Brain pericyte (primary cell): Measurements from ENCODE around the gene TRABD2B.

Experiments used
- DNase-seq: peaks from one replicate; pipeline ENCODE4 v3.0.0-alpha.2; 2012; ENCODE audit warnings: low read depth, low spot score

Gene TRABD2B

DNA sequence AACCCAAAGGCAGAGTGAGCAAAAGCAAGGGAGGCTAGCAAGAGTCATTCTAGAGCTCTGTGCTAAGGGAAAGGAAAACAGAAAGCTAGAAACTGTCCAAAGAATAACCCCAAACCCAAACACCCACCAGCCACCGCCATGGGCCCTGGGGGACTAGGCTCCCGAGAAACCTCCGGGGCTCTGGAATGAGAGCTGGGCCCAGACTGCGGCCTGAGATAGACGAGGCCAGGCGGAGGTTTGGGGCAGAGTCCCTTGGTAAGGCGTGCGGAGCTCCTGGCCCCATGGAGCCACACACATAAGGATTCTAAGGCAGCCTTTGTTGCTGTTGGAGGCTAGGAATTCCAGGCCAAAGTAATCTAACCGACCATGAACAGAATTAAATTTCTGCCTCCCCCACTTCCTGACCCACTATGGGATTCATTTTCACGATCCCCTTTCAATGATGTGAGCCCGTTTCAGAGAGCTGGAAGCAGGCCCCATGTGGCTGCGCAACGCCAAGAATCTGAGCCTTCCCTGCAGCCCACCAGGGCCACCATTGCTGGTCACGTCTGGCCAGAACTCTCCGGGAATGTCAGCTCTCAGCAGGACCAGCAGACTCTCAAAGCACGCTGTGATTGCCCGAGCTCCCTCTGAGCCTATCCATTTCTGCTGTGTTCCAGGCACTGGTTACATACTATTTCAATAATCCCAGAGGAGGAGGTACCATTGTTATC lies 145.0 kb downstream of the TRABD2B start:
- no peak for DNase-seq

GRCh38 chr1:47850451-47850850 lies 146.7 kb downstream of the TRABD2B start:
- no peak for DNase-seq

DNA sequence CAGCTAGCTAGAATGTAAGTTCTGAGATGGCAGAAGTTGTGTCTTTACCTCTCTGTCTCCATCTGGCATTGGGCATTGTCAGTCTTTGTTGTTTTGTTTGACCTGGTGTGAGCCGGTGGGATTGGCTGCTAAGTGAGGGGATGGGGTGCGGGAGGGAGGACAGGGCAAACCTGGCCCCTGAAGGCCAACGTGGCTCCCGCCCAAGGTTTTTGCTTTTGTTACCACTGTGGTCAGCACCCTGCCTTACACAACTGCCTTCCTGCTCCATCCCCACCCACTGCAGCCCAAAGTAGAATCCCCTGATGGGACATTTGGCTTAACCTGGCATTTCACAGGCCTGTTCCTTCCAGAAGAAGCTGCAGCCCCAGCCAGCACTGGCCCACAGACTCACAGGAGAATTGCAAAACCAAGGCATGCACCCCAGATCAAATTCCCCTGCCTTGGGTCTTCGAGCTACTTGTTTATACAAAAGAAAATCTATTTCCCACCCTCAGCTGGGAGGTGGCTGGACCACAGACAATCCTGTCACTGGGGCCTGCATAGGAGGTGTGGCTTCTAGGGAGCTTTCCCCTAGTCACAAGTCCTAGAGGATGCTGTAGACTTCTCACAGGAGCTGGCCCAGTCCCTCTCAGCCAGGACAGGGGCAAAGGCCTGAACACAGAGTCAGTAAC lies 147.5 kb downstream of the TRABD2B start:
- DNase-seq = no peak

- DNase-seq = no peak
These were observed 148.1 kb downstream of the TRABD2B start for GRCh38 chr1:47849005-47849521.

- DNase-seq = no peak
These were observed 149.4 kb downstream of the TRABD2B start for GRCh38 chr1:47847763-47848162.

GRCh38 chr1:47844558-47844955 lies 152.6 kb downstream of the TRABD2B start:
- DNase-seq = no peak

DNA sequence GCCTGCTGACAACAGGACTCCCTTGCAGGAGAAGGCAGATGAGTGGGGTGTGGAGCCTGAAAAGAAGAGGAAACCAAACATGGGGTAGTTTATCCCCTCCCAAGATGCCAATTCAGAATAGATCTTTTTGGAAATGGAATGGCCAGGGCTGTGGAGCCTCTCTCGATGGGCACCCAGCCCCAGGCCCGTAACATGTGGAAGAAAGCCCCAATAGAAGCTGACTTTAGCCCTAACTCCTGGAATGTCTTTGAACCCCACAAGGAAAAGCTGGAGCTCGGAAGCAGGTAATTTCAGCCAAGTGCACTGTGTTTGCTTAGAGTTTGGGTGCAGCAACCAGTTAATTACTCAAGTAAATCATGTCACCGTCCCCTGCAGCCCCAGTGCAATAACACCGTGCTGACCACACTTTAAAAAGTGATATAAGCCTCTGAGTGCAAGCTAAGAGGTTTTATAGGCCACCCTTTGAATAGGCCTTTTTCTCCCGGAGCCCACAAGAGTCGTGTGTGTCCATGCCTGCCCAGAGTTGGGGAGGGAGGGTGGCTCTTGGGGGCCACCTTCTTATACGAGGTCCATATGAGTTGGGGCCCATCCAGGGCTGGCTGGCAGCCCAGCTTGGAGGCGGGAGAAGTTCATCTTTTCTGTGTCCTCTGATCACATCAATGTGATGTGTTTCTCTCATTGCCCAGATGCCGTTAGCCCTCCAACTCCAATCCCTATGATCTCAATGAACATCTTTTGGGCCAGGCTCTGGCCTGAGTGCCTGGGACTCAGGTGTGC lies 153.2 kb downstream of the TRABD2B start:
- no peak for DNase-seq

GRCh38 chr1:47843059-47843458 lies 154.1 kb downstream of the TRABD2B start:
- no peak for DNase-seq

GRCh38 chr1:47842228-47842919 lies 154.8 kb downstream of the TRABD2B start:
- no peak for DNase-seq

GRCh38 chr1:47841356-47841755 lies 155.8 kb downstream of the TRABD2B start:
- DNase-seq = no peak

DNA sequence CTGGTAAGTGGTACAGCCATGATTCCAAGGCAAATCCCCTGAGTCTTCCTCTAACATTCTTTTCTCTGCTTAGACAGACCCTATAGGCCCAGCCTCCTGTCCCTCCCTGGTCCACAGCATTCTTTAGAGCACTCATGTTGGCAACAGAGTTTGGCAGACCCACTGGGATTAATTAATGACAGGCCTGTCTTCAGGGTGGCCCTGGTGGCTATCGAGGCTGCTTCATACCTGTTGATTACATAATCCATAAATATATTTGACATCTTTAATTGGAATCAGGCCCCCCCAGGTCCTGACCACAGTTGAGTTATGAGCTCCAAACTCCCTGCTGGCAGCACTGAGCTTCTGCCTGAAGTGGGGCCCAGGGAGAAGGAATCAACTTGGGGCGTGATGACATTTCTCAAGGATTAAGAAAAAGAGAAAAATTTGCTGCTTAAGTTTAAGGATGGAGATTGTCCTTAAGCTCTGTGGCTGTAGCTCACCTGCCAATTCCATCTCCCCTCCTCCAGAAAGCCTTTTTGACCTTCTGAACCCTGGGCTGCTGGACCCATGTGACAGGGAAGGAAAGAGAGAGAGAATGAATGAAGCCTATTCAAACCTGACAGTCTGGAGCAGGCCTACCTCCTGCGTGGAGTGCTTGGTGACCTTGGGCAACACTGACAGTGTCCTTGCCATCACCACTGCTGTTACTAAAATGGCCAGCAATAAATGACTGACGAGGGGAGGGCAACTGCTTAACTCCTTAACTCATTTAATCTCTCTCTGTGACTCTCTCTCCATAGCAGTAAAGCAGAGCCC lies 156.6 kb downstream of the TRABD2B start:
- no peak for DNase-seq

DNA sequence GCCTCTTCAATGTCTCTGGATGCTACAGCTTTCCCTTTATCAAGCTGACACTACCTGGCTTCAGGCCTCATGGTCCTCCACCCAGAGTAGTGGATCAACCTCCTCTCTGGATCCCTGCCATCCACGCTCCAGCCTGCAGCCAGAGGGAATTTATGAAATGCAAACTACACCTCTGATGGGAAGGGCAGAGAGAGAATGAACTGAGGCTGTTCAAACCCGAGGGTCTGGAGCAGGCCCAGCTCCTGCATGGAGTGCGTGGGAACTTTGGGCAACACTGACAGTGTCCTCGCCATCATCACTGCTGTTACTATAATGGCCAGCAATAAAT lies 157.8 kb downstream of the TRABD2B start:
- no peak for DNase-seq

DNA sequence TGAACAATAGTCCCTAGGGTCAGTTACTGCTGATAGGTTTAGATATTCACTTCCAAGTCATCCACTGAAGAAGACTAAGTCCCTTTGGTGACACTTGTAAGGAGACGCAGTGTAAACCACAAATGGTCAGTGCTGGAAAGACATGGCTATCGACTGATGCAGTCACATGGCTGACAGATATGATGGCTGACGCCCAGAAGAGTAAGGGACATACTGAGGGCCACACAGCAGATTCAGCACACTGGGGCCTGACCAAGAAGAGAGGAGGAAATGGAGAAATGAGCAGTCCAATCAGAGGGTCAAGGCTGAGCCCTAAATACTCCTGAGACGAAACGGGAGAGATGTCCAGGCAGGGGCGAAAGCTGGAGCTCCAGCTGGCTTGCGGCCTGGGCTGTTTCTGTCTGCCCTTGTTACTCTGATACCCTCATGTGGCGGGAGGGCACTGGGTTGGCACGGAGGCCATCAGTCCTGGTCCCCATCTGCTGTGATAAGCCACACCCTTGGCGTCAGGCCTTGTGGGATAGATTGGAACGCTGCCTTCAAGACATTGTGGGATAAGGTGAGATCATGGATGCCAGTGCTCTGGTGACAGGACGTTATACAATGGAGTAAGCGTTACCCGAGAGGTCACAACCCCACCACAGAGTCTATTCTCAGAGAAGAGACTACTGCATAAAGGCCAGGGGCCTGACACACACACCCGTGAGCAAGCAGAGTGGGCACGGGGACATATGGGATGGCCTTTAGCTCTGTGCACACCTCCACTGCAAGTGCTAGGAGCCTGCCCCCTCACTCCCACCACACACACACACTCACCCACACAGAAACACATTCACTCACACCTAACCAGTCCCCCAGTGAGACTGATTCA lies 158.4 kb downstream of the TRABD2B start:
- no peak for DNase-seq

DNA sequence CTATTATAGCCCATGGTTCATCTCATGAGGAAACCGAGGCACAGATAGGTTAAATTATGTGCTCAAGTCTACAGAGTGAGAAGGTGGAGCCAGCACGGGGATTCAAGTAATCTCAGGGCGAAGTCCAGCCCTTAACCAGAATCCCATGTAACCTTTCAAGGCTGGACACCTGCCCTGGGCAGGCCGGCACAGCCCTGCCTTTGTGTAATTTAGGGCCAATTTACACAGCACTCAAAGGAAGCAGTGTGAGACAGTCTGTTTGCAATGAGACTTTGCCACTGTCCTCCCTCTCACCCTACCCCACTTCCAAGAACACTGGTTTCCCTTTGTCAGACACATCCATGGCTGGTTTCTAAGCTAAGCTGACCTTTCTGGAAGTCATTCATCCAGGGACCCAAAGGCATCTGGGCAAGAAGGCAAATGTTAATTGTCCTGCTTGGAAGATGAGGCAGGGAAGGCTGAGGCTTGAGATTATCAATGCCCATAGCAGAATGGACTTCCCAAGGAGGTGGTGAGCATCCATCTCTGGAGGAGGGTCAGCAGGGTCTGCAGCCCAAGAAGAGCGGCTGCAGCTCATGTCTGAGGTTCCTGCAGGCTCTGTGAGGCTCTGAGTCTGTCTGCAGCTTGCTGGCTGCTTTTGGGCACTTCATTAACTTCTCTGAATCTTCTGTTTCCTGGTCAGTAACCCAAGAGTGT lies 159.2 kb downstream of the TRABD2B start:
- DNase-seq = no peak

GRCh38 chr1:47837056-47837830 lies 159.9 kb downstream of the TRABD2B start:
- no peak for DNase-seq

GRCh38 chr1:47835409-47835808 lies 161.8 kb downstream of the TRABD2B start:
- DNase-seq = no peak

DNA sequence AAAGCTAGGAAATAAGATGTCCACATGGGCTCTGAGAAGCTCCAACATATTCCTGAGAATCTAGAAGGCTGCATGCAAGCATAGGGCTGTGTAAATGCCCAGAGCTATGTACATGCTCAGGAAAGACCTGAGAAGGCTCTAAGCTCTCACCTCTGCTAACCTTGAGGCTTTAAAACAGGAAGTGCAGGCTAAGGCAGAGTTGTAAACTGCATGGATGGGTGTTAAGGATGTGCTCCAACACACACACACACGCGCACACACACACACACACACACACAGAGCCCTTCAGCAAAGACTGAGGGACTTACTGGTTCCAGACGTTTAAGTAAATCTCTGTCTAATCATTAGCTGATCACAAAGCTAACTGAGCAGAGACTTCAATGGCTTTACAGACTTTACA lies 162.9 kb downstream of the TRABD2B start:
- DNase-seq = no peak

DNA sequence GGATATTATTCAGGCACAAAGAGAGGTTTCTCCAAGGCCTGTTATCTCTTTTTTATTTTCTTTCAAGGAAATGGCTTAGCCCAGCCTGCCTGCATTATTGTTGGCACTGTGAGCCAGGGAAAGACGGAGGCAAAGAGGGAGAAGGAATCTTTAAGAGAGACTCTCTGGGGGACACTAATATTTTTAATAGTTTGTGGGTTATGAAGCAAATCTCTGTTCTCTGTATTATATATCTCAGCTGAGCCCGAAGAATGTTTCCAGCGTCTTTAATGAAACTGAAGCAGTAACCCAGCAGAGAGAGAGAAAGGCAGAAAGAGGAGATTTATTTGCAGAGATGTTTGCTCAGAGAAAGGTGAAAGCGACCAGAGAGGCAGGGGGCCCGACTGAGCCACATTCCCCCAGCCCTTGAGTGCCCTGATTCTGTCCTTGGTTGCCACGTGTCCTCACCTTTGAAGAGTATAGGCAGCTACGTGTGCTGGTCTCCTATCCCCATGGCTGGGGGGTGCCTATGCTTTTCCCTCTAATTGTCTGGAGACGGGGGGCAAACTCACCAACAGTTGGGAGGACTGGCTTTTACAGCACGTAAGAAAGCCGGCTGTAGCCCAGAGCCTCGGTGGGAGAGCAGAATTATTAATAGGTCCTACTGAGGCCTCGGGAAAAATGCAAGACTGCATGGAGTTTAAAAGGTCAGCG lies 166.4 kb downstream of the TRABD2B start:
- DNase-seq = no peak
